T-helper 1 cell treated with Interleukin-12 subunit alpha and Interleukin-12 subunit beta and Interleukin-4 antibody, amounts not matched to agents 30 μg/mL and 1 μg/mL, for 36 hours (primary cell): ENCODE measurements around the gene VPS8.

ENCODE experiments used
- H3K27ac Mint-ChIP-seq: one replicate; pipeline ENCODE4 v1.8.0; 2021; ENCODE audit warnings: mild to moderate bottlenecking, mixed read lengths
- H3K27me3 Mint-ChIP-seq: one replicate; pipeline ENCODE4 v1.8.0; 2021; ENCODE audit warnings: low read depth, mixed read lengths
- H3K36me3 Mint-ChIP-seq: one replicate; pipeline ENCODE4 v1.8.0; 2021; ENCODE audit warnings: low read depth, mixed read lengths
- H3K4me1 Mint-ChIP-seq: one replicate; pipeline ENCODE4 v1.8.0; 2021; ENCODE audit warnings: low read depth, mixed read lengths
- H3K4me3 Mint-ChIP-seq: one replicate; pipeline ENCODE4 v1.8.0; 2021; ENCODE audit warnings: mild to moderate bottlenecking, moderate library complexity, mixed read lengths
- H3K9me3 Mint-ChIP-seq: one replicate; pipeline ENCODE4 v1.8.0; 2021; ENCODE audit warnings: mixed read lengths

The VPS8 gene

DNA sequence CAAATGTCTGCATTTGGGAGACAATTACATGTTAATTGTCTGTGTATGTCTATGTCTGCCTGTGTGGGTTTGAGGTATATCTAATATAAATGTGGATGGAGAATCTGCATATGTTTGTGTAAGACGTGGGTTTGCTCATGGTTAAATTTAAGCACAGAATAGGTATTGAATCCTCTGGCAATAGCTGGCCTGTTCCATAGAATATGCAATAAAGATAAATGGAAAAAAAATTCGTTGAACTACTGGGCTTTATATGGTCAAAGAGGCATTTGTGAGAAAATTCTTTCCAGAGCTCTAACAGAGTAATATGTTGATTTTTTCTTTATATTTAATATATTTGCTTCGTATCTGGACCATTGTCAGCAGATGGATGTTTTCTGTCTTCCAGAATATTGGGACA is 1.4 kb downstream of the VPS8 start:
- peaks cover 56% of the 10 kb centered on the region for H3K4me1 Mint-ChIP-seq
- H3K27me3 Mint-ChIP-seq: peaks cover 4% of the 10 kb centered on the region

DNA sequence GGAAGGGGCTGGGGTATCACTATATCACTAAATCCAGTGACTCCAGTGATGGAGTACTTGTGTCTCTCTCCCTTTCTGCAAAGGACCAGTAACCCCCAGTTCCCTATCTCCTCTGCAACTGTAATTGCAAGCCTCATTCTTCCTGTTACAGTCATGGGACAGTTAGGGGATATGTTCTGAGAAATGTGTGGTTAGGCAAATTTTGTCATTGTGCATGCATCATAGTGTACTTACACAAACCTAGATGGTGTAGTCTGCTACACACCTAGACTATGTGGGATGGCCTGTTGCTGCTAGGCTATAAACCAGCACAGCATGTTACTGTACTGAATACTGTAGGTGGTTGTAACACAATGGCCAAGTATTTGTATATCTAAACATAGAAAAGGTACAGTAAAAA is 2.2 kb downstream of the VPS8 start:
- peak overlapping the region; percentile 85 for H3K27ac Mint-ChIP-seq
- H3K4me3 Mint-ChIP-seq: peak overlapping the region; percentile 95
- H3K27me3 Mint-ChIP-seq: peaks cover 4% of the 10 kb centered on the region

More for the DNA sequence above, 1.4 kb downstream of the VPS8 start:
- H3K36me3 Mint-ChIP-seq: peaks cover 20% of the 10 kb centered on the region
- H3K4me3 Mint-ChIP-seq: peak overlapping the region; percentile 95
- no peaks in the 10 kb centered on the region for H3K9me3 Mint-ChIP-seq
- peak overlapping the region; percentile 98 for H3K27ac Mint-ChIP-seq

DNA sequence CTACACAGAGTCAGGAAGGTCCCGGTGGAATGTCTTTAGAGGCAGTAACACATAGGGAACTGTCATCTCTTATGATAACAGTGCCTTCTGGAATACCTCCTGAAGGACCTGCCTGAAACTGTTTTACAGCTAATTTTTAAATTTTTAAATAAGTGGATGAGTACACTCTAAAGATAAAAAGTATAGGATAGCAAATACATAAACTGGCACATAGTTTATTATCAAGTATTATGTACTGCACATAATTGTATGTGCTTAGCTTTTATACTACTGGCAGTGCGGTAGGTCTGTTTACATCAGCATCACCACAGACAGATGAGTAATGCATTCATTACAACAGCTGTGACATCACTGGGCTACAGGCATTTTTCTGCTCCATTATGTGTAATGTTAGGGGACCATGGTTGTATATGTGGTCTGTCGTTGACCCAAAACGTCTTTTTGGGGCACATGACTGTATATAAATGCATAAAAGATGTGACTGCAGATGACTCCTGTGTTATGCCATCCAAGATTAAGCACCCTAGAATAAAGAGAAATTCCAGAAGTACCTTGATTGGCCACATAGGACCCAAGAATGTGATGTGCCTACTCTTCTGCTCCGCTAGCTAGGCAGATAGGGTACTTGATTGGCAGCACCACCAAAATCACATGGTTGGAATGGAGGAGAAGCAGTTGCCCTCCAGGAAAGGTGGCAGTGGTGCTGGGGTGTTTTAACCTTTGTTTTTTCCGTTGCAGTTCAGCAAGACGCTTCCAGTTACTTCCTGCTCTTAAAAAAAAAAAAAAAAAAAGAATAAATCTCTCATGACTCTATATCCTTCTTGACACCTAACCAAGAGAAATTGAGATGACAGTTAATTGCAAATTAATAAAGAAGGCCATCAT is 3.3 kb downstream of the VPS8 start:
- peak overlapping the region; percentile 37 for H3K4me3 Mint-ChIP-seq
- H3K27me3 Mint-ChIP-seq: peaks cover 4% of the 10 kb centered on the region
- no peaks in the 10 kb centered on the region for H3K9me3 Mint-ChIP-seq
- peaks cover 23% of the 10 kb centered on the region for H3K36me3 Mint-ChIP-seq
- peak overlapping the region; percentile 89 for H3K27ac Mint-ChIP-seq
- peaks cover 53% of the 10 kb centered on the region for H3K4me1 Mint-ChIP-seq

More for the DNA sequence above, 2.2 kb downstream of the VPS8 start:
- H3K4me1 Mint-ChIP-seq: peaks cover 56% of the 10 kb centered on the region
- no peaks in the 10 kb centered on the region for H3K9me3 Mint-ChIP-seq
- H3K36me3 Mint-ChIP-seq: peaks cover 20% of the 10 kb centered on the region

DNA sequence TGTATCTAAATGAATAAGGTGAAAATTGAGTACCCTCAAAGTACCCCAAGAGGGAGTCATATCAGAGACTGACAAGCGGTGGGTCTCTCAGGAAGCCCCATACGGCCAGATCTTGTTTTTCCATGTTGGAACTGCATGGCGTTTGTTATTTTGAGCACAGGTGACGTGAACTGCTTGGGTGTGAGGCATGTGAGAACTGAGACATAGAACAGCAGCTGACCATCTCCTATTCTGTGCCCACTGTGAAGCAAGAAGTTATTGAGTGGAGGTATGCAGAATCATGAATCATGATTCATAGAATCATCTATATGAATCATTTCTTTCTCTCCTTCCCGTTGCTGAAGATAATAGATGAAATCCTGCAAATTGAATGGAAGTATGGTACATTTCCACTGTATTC is 4.6 kb downstream of the VPS8 start:
- Mint-ChIP-seq H3K27me3 (peaks cover 4% of the 10 kb centered on the region), H3K4me1 (peaks cover 46% of the 10 kb centered on the region), H3K4me3 (no peak overlapping the region), H3K9me3 (no peaks in the 10 kb centered on the region), H3K27ac (peak overlapping the region; percentile 8), H3K36me3 (peaks cover 26% of the 10 kb centered on the region)

DNA sequence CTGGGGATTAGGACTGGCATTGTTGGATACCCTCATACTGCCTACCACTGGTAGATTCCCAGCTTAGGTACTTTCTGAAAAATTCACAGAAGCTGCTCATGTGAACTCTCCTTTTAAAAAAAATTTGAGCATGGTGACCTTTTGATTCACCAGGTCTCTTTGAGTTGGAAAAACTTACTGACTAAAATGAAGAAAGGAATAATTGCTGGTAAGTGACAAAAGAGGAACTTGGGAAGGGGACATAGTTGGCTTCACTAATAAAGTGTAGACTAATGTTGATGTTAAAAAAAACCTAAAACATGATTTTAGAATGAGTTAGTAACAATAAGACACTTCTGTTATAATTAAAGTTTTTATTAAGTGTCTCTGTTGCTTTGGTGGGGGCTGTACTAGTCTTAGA is 8.6 kb downstream of the VPS8 start:
- H3K4me1 Mint-ChIP-seq: peaks cover 25% of the 10 kb centered on the region
- H3K4me3 Mint-ChIP-seq: no peak overlapping the region
- no peaks in the 10 kb centered on the region for H3K9me3 Mint-ChIP-seq
- no peak overlapping the region for H3K27ac Mint-ChIP-seq
- peaks cover 35% of the 10 kb centered on the region for H3K36me3 Mint-ChIP-seq
- no peaks in the 10 kb centered on the region for H3K27me3 Mint-ChIP-seq

DNA sequence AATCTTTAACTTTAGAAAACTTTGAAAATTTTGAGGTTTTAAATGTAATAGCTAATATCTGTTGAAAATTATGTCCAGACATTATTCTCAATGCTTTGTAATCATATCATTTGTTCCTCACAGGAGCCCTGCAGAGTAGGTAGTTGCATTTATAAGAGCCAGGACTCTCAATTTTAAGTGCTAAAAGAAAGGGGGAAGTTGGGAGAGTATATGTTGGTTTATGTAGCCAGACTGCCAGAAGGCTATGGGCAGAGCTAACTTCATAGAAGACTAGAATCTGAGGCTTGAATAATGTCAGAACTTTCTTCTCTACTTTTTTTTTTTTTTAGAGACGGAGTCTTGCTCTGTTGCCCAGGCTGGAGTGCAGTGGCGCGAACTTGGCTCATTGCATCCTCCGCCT is 9.1 kb downstream of the VPS8 start:
- H3K27me3 Mint-ChIP-seq: no peaks in the 10 kb centered on the region
- H3K4me1 Mint-ChIP-seq: peaks cover 20% of the 10 kb centered on the region
- no peaks in the 10 kb centered on the region for H3K9me3 Mint-ChIP-seq
- no peak overlapping the region for H3K4me3 Mint-ChIP-seq
- H3K27ac Mint-ChIP-seq: no peak overlapping the region
- peaks cover 38% of the 10 kb centered on the region for H3K36me3 Mint-ChIP-seq

DNA sequence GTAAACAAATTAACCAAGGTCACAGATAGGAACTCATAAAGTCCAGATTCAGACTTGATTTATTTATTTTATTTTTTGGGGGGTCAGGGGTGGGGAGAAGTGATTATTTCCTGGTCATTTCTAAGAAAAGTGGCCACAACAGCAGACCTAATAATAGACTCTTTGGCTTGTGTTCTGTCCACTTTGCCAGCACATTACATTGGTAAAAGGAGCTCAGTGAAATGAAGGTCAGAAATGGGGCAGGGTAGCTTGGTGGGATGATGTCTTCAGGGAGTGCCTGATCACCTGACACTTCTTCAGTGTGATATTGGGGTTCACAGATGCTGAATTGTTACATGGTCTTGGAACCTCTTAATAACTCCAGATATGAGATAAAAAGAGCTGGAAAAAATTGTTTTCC is 10.1 kb downstream of the VPS8 start:
- no peak overlapping the region for H3K27ac Mint-ChIP-seq
- no peak overlapping the region for H3K4me3 Mint-ChIP-seq
- H3K36me3 Mint-ChIP-seq: peaks cover 35% of the 10 kb centered on the region
- peaks cover 11% of the 10 kb centered on the region for H3K4me1 Mint-ChIP-seq
- H3K9me3 Mint-ChIP-seq: no peaks in the 10 kb centered on the region
- no peaks in the 10 kb centered on the region for H3K27me3 Mint-ChIP-seq

DNA sequence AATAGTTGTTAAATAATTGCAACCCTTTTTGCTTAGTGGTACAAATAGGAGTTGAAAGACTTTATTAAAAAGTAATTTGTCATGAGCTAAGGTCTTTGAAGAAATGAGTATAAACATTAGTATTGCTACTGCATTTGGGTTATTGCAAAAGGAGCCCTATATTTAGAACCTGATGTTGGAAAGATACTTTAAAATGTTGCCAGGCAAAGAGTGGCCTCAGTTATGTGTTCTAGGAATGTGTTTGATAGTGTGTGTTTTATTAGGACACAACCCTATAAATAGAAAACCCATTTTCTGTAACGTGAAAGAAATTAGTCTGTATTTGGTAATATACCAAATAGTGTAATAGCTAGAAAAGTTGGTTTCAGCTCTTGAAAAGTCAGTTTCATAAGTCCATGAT is 10.7 kb downstream of the VPS8 start:
- H3K27me3 Mint-ChIP-seq: no peaks in the 10 kb centered on the region
- H3K4me1 Mint-ChIP-seq: peaks cover 7% of the 10 kb centered on the region
- no peak overlapping the region for H3K4me3 Mint-ChIP-seq
- no peak overlapping the region for H3K27ac Mint-ChIP-seq
- H3K36me3 Mint-ChIP-seq: peaks cover 35% of the 10 kb centered on the region
- no peaks in the 10 kb centered on the region for H3K9me3 Mint-ChIP-seq

DNA sequence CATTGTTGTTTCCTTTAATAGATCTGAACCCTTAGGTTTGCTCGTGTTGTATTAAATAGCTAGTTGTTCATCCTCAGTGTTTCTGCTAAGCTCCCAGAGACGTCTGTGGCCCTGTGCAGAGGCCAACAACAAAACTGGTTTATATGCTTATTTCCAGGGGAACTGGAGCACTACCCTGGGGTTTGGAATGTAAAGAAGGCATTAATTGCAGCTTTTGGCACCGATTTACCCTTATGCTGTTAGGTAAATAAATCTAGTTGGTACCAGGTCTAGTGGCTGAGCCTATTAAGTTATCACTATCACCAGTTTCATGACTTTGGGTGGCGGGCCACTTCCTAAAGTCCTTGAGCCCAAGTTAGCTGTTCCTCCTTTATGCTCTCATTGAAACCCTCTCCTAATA is 12.0 kb downstream of the VPS8 start:
- peaks cover 35% of the 10 kb centered on the region for H3K36me3 Mint-ChIP-seq
- no peak overlapping the region for H3K4me3 Mint-ChIP-seq
- no peaks in the 10 kb centered on the region for H3K27me3 Mint-ChIP-seq
- H3K4me1 Mint-ChIP-seq: peaks cover 4% of the 10 kb centered on the region
- no peak overlapping the region for H3K27ac Mint-ChIP-seq
- no peaks in the 10 kb centered on the region for H3K9me3 Mint-ChIP-seq

DNA sequence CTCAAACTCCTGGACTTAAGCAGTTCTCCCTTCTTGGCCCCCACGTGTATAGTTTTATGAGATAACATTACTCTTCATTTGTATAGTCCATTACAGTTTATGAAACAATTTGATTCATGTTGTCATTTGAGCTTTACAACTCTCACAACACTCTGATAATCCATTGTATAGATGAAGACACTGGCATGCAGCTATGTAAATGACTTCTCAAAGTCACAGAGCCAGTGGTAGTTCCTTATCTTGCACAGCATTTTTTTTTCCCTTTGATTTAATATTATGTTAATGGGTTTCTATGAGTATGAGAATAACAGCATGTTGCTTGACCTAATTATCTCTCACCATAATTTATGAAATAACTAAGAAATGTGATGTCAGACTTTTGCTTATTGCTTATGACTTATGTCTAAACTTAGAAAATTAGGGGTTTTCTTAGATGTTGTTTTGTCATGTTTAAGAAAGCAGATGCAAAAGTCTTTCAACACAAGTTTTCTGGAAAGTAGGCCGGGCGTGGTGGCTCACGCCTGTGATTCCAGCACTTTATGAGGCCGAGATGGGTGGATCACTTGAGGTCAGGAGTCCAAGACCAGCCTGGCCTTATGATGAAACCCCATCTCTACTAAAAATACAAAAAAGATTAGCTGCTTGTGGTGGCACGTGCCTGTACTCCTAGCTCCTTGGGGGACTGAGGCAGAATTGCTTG is 13.3 kb downstream of the VPS8 start:
- Mint-ChIP-seq H3K27me3 (no peaks in the 10 kb centered on the region), H3K36me3 (peaks cover 36% of the 10 kb centered on the region), H3K4me1 (peaks cover 4% of the 10 kb centered on the region), H3K4me3 (no peak overlapping the region), H3K27ac (no peak overlapping the region), H3K9me3 (no peaks in the 10 kb centered on the region)

DNA sequence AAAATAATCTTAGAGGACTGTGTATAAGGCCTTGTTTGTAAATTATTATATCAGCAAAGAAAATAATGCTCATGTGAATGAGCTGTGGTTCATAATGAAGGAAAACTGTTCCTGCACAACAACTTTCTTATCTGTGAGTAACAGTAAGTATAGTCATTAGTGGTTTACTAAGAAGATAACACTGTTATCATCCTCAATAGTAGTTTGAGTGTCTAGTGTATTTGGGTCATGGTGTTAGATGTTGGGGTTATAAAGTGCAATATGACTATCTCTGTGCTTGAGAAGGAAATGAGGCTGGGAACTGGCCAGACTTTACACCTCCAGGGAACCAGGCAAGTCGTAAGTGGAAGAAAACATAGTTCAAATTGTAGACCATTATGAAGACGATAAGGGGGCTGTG is 15.6 kb downstream of the VPS8 start:
- peaks cover 6% of the 10 kb centered on the region for H3K4me1 Mint-ChIP-seq
- peaks cover 51% of the 10 kb centered on the region for H3K36me3 Mint-ChIP-seq
- no peak overlapping the region for H3K4me3 Mint-ChIP-seq
- no peaks in the 10 kb centered on the region for H3K27me3 Mint-ChIP-seq
- no peak overlapping the region for H3K27ac Mint-ChIP-seq
- no peaks in the 10 kb centered on the region for H3K9me3 Mint-ChIP-seq

DNA sequence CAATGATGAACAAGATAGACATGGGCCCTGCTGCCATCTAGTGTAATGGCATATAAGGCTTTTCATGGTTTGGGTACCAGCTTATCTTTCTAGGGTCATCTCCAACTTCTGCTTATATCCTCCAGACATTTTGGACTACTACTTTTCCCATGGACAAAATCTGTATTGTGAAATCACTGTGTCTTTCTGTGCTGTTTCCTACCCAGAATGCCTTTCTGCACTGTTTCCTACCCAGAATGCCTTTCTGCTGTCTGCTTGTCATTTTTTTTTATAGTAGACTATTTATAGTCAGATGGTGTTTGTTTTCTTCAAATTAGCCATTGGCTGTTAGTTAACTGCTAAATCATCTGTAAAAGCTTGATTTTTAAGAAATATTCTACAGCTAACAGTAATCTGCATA is 20.1 kb downstream of the VPS8 start:
- H3K4me3 Mint-ChIP-seq: no peak overlapping the region
- H3K27me3 Mint-ChIP-seq: no peaks in the 10 kb centered on the region
- peaks cover 5% of the 10 kb centered on the region for H3K4me1 Mint-ChIP-seq
- H3K9me3 Mint-ChIP-seq: no peaks in the 10 kb centered on the region
- no peak overlapping the region for H3K27ac Mint-ChIP-seq
- peaks cover 58% of the 10 kb centered on the region for H3K36me3 Mint-ChIP-seq

DNA sequence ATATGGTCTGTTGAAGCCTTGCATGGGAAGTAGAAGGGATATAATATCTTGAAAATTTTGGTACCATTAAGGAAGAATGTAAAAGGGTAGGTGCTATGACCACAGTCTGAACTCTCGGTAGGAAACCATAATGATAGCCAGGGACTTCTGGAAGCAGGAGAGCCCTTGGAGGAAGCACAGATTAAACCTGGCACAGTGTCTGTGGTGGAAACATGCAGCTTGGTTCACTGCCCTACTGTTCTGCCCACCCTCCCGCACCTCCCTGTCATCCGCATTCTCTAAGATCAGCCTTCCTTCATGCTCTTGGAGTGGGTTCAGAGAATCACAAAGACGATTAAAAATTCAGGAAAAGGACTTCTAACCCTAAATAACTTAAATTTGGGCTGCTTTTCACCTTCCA is 20.9 kb downstream of the VPS8 start:
- Mint-ChIP-seq H3K4me1 (peaks cover 5% of the 10 kb centered on the region), H3K9me3 (no peaks in the 10 kb centered on the region), H3K27me3 (no peaks in the 10 kb centered on the region), H3K4me3 (no peak overlapping the region), H3K27ac (no peak overlapping the region), H3K36me3 (peaks cover 53% of the 10 kb centered on the region)

DNA sequence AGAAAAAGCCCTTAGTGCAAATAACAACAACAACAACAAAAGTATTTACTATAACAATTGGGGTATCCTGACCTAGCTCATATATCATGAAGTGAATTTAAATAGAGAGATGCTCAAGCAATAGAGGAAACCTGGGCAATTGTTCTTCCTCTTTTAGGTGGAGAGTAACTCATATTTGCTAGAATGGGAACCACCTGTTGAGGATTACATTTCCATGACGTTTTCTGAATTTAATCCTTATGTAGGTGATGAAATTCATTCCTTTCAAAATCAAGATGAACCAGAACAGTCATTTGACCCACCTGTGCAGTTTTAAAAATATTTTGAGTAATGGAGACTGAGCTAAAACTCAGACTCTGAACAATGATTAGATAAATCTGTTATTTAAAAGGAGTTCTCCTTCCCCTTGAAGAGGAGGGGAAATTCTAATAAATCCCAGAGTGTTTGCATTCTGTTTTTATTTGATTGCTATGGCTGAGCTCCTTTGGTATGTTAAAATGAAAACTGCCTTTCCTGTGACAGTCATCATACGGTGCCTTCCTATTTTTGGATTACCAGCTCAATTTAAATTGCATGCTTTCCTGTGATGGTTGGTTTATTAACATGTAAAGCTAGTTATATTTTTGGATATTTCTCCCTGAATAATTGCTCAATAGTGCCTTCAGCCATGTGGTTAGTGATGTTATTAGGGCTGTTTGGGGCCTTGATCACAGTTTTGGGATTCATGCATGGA is 24.3 kb downstream of the VPS8 start:
- H3K36me3 Mint-ChIP-seq: peaks cover 54% of the 10 kb centered on the region
- no peak overlapping the region for H3K4me3 Mint-ChIP-seq
- no peak overlapping the region for H3K27ac Mint-ChIP-seq
- no peaks in the 10 kb centered on the region for H3K9me3 Mint-ChIP-seq
- H3K4me1 Mint-ChIP-seq: peaks cover 5% of the 10 kb centered on the region
- no peaks in the 10 kb centered on the region for H3K27me3 Mint-ChIP-seq
